22Rv1 (cell line): ENCODE measurements around the gene ZRANB2.

Experiments used
- ZFX ChIP-seq: fragments of 450-650 bp; IDR thresholded peaks from 2 replicates; pipeline ENCODE4 v1.6.1; 2017; ENCODE audit warnings: antibody characterized with exemption, borderline replicate concordance
- TF ChIP-seq, protein P1 (sequence below): fragments of 450-650 bp; IDR thresholded peaks from 2 replicates; pipeline ENCODE4 v1.5.1; 2017; ENCODE audit warnings: mild to moderate bottlenecking

DNA sequence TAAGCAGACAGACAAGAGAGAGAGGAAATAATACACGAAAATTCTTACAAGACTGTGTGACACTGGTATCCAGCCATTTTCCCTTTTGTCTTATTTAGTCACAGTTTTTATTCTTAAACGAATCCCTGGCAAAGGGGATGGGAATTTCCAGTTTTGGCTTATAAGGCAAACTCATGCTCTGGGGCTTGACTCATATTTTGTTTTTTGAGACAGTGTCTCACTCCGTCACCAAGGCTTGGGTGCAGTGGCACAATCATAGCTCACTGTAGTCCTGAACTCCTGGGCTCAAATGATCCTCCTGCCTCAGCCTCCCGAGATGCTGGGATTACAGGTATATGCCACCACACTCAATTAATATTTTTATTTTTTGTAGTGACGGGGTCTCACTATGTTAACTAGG, 65.1 kb downstream of the ZRANB2 start:
- TF ChIP-seq, protein P1, sequence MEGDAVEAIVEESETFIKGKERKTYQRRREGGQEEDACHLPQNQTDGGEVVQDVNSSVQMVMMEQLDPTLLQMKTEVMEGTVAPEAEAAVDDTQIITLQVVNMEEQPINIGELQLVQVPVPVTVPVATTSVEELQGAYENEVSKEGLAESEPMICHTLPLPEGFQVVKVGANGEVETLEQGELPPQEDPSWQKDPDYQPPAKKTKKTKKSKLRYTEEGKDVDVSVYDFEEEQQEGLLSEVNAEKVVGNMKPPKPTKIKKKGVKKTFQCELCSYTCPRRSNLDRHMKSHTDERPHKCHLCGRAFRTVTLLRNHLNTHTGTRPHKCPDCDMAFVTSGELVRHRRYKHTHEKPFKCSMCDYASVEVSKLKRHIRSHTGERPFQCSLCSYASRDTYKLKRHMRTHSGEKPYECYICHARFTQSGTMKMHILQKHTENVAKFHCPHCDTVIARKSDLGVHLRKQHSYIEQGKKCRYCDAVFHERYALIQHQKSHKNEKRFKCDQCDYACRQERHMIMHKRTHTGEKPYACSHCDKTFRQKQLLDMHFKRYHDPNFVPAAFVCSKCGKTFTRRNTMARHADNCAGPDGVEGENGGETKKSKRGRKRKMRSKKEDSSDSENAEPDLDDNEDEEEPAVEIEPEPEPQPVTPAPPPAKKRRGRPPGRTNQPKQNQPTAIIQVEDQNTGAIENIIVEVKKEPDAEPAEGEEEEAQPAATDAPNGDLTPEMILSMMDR: no peak
- no peak for TF ChIP-seq ZFX
